ACHN (cell line): ENCODE data around the gene VIPR2.
"Not testable (repeated sequence)": the region's sequence is repeated elsewhere in the genome, so short reads cannot be mapped to it uniquely, and the experiment has no call there.

ENCODE experiments used
- DNase-seq: peaks from one replicate; pipeline ENCODE4 v3.0.0-alpha.2; 2015
- in situ Hi-C: cut with HindIII; loops from 2 replicates; pipeline ENCODE4 v1.10.0; 2017; ENCODE audit warnings: low sequenced_read_pairs, low pct_ligation_motif_present, low pct_unique_long_range_greater_than_20kb

Gene VIPR2

GRCh38 chr7:159083698-159084068 lies 61.0 kb downstream of the VIPR2 start:
- in situ Hi-C loops = no loop called here
- no peak for DNase-seq

- DNase-seq = no peak
- in situ Hi-C loops = no loop called here
These were observed 61.5 kb downstream of the VIPR2 start for GRCh38 chr7:159083001-159083697.

- DNase-seq, in situ Hi-C loops: not testable (repeated sequence)
These were observed 62.6 kb downstream of the VIPR2 start for GRCh38 chr7:159082075-159082474.

GRCh38 chr7:159078911-159079270 lies 65.8 kb downstream of the VIPR2 start:
- no peak for DNase-seq
- in situ Hi-C loops = no loop called here

- DNase-seq = no peak
These were observed 66.3 kb downstream of the VIPR2 start for GRCh38 chr7:159078193-159078910.

GRCh38 chr7:159076333-159076732 lies 68.3 kb downstream of the VIPR2 start:
- DNase-seq = no peak
- in situ Hi-C loops = no loop called here

More at GRCh38 chr7:159078193-159078910, 66.3 kb downstream of the VIPR2 start:
- in situ Hi-C loops = no loop called here

GRCh38 chr7:159075563-159076238 lies 69.0 kb downstream of the VIPR2 start:
- in situ Hi-C loops = no loop called here
- no peak for DNase-seq

- DNase-seq = no peak
- in situ Hi-C loops = no loop called here
These were observed 73.4 kb downstream of the VIPR2 start for GRCh38 chr7:159071260-159071659.

- no peak for DNase-seq
- in situ Hi-C loops = no loop called here
These were observed 74.1 kb downstream of the VIPR2 start for GRCh38 chr7:159070431-159071148.

- no peak for DNase-seq
- in situ Hi-C loops = no loop called here
These were observed 75.7 kb downstream of the VIPR2 start for GRCh38 chr7:159068893-159069448.

GRCh38 chr7:159068488-159068811 lies 76.2 kb downstream of the VIPR2 start:
- in situ Hi-C loops = no loop called here
- no peak for DNase-seq

- in situ Hi-C loops = no loop called here
These were observed 76.8 kb downstream of the VIPR2 start for GRCh38 chr7:159067576-159068487.

GRCh38 chr7:159066816-159067575 lies 77.7 kb downstream of the VIPR2 start:
- DNase-seq = no peak
- in situ Hi-C loops = no loop called here

More at GRCh38 chr7:159067576-159068487, 76.8 kb downstream of the VIPR2 start:
- DNase-seq = no peak

- no peak for DNase-seq
- in situ Hi-C loops = no loop called here
These were observed 78.7 kb downstream of the VIPR2 start for GRCh38 chr7:159065852-159066480.

GRCh38 chr7:159064816-159065510 lies 79.7 kb downstream of the VIPR2 start:
- no peak for DNase-seq
- in situ Hi-C loops = no loop called here

- DNase-seq = no peak
- in situ Hi-C loops = no loop called here
These were observed 80.4 kb downstream of the VIPR2 start for GRCh38 chr7:159064121-159064815.
